Subcutaneous abdominal adipose tissue (tissue), 5 donors: ENCODE measurements around the gene SLC7A10.

Source experiments
- H3K27ac ChIP-seq: one replicate; pipeline ENCODE4 v1.7.0; 2013; ENCODE audit warnings: low read depth, mild to moderate bottlenecking, inconsistent platforms, low read length, moderate library complexity
- H3K27me3 ChIP-seq, 5 donors: one replicate each; pipeline ENCODE4 v1.7.0; 2013; ENCODE audit warnings: low read length in 5 of 5, inconsistent platforms in 1 of 5; ENCODE audit not compliant: control insufficient read depth in 5 of 5, insufficient read depth in 4 of 5
- H3K36me3 ChIP-seq, 5 donors: one replicate each; pipeline ENCODE4 v1.7.0; 2013; ENCODE audit warnings: low read length in 5 of 5; ENCODE audit not compliant: control insufficient read depth in 5 of 5, insufficient read depth in 5 of 5
- H3K4me1 ChIP-seq, 5 donors: one replicate each; pipeline ENCODE4 v1.7.0; 2013; ENCODE audit warnings: low read length in 5 of 5, mild to moderate bottlenecking in 3 of 5, moderate library complexity in 1 of 5; ENCODE audit not compliant: control insufficient read depth in 5 of 5, insufficient read depth in 5 of 5
- H3K4me3 ChIP-seq, 5 donors: one replicate each; pipeline ENCODE4 v1.7.0; 2013; ENCODE audit warnings: low read length in 5 of 5, low read depth in 1 of 5
- H3K9ac ChIP-seq, 5 donors: one replicate each; pipeline ENCODE4 v1.7.0; 2013; ENCODE audit warnings: low read length in 5 of 5, mild to moderate bottlenecking in 4 of 5, moderate library complexity in 3 of 5
- H3K9me3 ChIP-seq, 5 donors: one replicate each; pipeline ENCODE4 v1.7.0; 2013; ENCODE audit warnings: low read length in 5 of 5; ENCODE audit not compliant: control insufficient read depth in 5 of 5
- donor health status: healthy.
- donor health status: healthy.
- donor health status: healthy.
- donor health status: healthy.
- donor health status: healthy.

SLC7A10 gene

GRCh38 chr19:33248553-33248953 is 22.9 kb upstream of the SLC7A10 start:
- no peak overlapping the region for H3K27ac ChIP-seq

GRCh38 chr19:33248104-33248503 is 22.5 kb upstream of the SLC7A10 start:
- no peak overlapping the region for H3K4me3 ChIP-seq
- no peaks in the 10 kb centered on the region for H3K36me3 ChIP-seq
- peaks cover 0 to 4% (median 0%) of the 10 kb centered on the region in 5 donors for H3K27me3 ChIP-seq
- H3K9ac ChIP-seq, result no peak overlapping the region
- H3K9me3 ChIP-seq, result peaks cover 0 to 22% (median 18%) of the 10 kb centered on the region in 5 donors
- H3K4me1 ChIP-seq, result peaks cover 0 to 52% (median 41%) of the 10 kb centered on the region in 5 donors
- no peak overlapping the region for H3K27ac ChIP-seq

More at GRCh38 chr19:33248553-33248953, 22.9 kb upstream of the SLC7A10 start:
- Histone ChIP-seq H3K27me3 (peaks cover 0 to 4% (median 0%) of the 10 kb centered on the region in 5 donors), H3K4me1 (peaks cover 0 to 53% (median 41%) of the 10 kb centered on the region in 5 donors), H3K36me3 (no peaks in the 10 kb centered on the region), H3K9ac (no peak overlapping the region), H3K9me3 (peaks cover 0 to 22% (median 18%) of the 10 kb centered on the region in 5 donors), H3K4me3 (no peak overlapping the region)

- H3K4me1 ChIP-seq, result peaks cover 0 to 47% (median 38%) of the 10 kb centered on the region in 5 donors
- no peak overlapping the region for H3K27ac ChIP-seq
- peaks cover 0 to 4% (median 0%) of the 10 kb centered on the region in 5 donors for H3K27me3 ChIP-seq
- no peaks in the 10 kb centered on the region for H3K36me3 ChIP-seq
- H3K9ac ChIP-seq, result no peak overlapping the region
- H3K9me3 ChIP-seq, result peaks cover 0 to 22% (median 18%) of the 10 kb centered on the region in 5 donors
- H3K4me3 ChIP-seq, result no peak overlapping the region
These were observed 21.8 kb upstream of the SLC7A10 start for GRCh38 chr19:33247441-33247819.

- no peak overlapping the region for H3K27ac ChIP-seq
- H3K4me1 ChIP-seq, result peaks cover 0 to 48% (median 38%) of the 10 kb centered on the region in 5 donors
- H3K9me3 ChIP-seq, result peaks cover 0 to 22% (median 18%) of the 10 kb centered on the region in 5 donors
- peaks cover 0 to 4% (median 0%) of the 10 kb centered on the region in 5 donors for H3K27me3 ChIP-seq
- no peak overlapping the region for H3K9ac ChIP-seq
- H3K4me3 ChIP-seq, result peak overlapping the region in 1 of 5 donors; percentile 39
- no peaks in the 10 kb centered on the region for H3K36me3 ChIP-seq
These were observed 21.2 kb upstream of the SLC7A10 start for GRCh38 chr19:33246709-33247440.

GRCh38 chr19:33245948-33246708 is 20.5 kb upstream of the SLC7A10 start:
- no peak overlapping the region for H3K9ac ChIP-seq
- H3K4me1 ChIP-seq, result peaks cover 0 to 49% (median 45%) of the 10 kb centered on the region in 5 donors
- H3K4me3 ChIP-seq, result peak overlapping the region in 1 of 5 donors; percentile 39
- no peaks in the 10 kb centered on the region for H3K27me3 ChIP-seq
- peaks cover 0 to 22% (median 18%) of the 10 kb centered on the region in 5 donors for H3K9me3 ChIP-seq
- H3K36me3 ChIP-seq, result no peaks in the 10 kb centered on the region
- H3K27ac ChIP-seq, result no peak overlapping the region

- H3K9me3 ChIP-seq, result peaks cover 0 to 22% (median 18%) of the 10 kb centered on the region in 5 donors
- H3K4me1 ChIP-seq, result peaks cover 0 to 53% (median 45%) of the 10 kb centered on the region in 5 donors
- no peak overlapping the region for H3K27ac ChIP-seq
- H3K4me3 ChIP-seq, result no peak overlapping the region
- no peaks in the 10 kb centered on the region for H3K27me3 ChIP-seq
- no peaks in the 10 kb centered on the region for H3K36me3 ChIP-seq
- H3K9ac ChIP-seq, result no peak overlapping the region
These were observed 17.3 kb upstream of the SLC7A10 start for GRCh38 chr19:33242911-33243310.

GRCh38 chr19:33242131-33242530 is 16.5 kb upstream of the SLC7A10 start:
- peaks cover 0 to 22% (median 18%) of the 10 kb centered on the region in 5 donors for H3K9me3 ChIP-seq
- H3K36me3 ChIP-seq, result no peaks in the 10 kb centered on the region
- no peaks in the 10 kb centered on the region for H3K27me3 ChIP-seq
- no peak overlapping the region for H3K9ac ChIP-seq
- no peak overlapping the region for H3K4me3 ChIP-seq
- H3K4me1 ChIP-seq, result peaks cover 0 to 45% (median 38%) of the 10 kb centered on the region in 5 donors
- no peak overlapping the region for H3K27ac ChIP-seq

- peak overlapping the region in 1 of 5 donors; percentile 52 for H3K9ac ChIP-seq
- peaks cover 0 to 22% (median 18%) of the 10 kb centered on the region in 5 donors for H3K9me3 ChIP-seq
- peaks cover 0 to 40% (median 33%) of the 10 kb centered on the region in 5 donors for H3K4me1 ChIP-seq
- H3K27me3 ChIP-seq, result no peaks in the 10 kb centered on the region
- H3K36me3 ChIP-seq, result no peaks in the 10 kb centered on the region
- peak overlapping the region; percentile 81 for H3K27ac ChIP-seq
- H3K4me3 ChIP-seq, result no peak overlapping the region
These were observed 16.0 kb upstream of the SLC7A10 start for GRCh38 chr19:33241530-33242101.

- Histone ChIP-seq H3K27ac (peak overlapping the region; percentile 81), H3K4me1 (peaks cover 0 to 35% (median 27%) of the 10 kb centered on the region in 5 donors)
These were observed 15.5 kb upstream of the SLC7A10 start for GRCh38 chr19:33241091-33241529.

More at GRCh38 chr19:33241091-33241529, 15.5 kb upstream of the SLC7A10 start:
- H3K36me3 ChIP-seq, result no peaks in the 10 kb centered on the region
- no peaks in the 10 kb centered on the region for H3K27me3 ChIP-seq
- peaks cover 0 to 21% (median 15%) of the 10 kb centered on the region in 5 donors for H3K9me3 ChIP-seq
- peak overlapping the region in 1 of 5 donors; percentile 52 for H3K9ac ChIP-seq
- no peak overlapping the region for H3K4me3 ChIP-seq
